Stimulated activated naive CD8-positive, alpha-beta T cell treated with anti-CD3 and anti-CD28 coated beads, Interleukin-15, amount 100 ng/mL, for 72 hours (primary cell): ENCODE data around the gene C1orf56.

Source experiments
- ATAC-seq: fragments of 150-1000 bp; cut with Tn5 transposase; 2 replicates; pipeline ENCODE4 v1.10.0; 2021; ENCODE audit warnings: mild to moderate bottlenecking, moderate library complexity
- DNase-seq, 2 donors: peaks; one replicate each; pipeline ENCODE4 v3.0.0; 2021 to 2022
- H3K27ac Mint-ChIP-seq, 2 donors: one replicate each; pipeline ENCODE4 v1.8.0; 2022; ENCODE audit warnings: mild to moderate bottlenecking in 2 of 2, mixed read lengths in 2 of 2, moderate library complexity in 2 of 2
- H3K27me3 Mint-ChIP-seq: one replicate; pipeline ENCODE4 v1.8.0; 2022; ENCODE audit warnings: mixed read lengths
- H3K4me1 Mint-ChIP-seq: one replicate; pipeline ENCODE4 v1.8.0; 2022; ENCODE audit warnings: mild to moderate bottlenecking, mixed read lengths
- H3K4me3 Mint-ChIP-seq, 2 donors: one replicate each; pipeline ENCODE4 v1.8.0; 2022; ENCODE audit warnings: mild to moderate bottlenecking in 2 of 2, mixed read lengths in 2 of 2, moderate library complexity in 1 of 2
- H3K9me3 Mint-ChIP-seq, 2 donors: one replicate each; pipeline ENCODE4 v1.8.0; 2022; ENCODE audit warnings: mixed read lengths in 2 of 2

The C1orf56 gene

DNA sequence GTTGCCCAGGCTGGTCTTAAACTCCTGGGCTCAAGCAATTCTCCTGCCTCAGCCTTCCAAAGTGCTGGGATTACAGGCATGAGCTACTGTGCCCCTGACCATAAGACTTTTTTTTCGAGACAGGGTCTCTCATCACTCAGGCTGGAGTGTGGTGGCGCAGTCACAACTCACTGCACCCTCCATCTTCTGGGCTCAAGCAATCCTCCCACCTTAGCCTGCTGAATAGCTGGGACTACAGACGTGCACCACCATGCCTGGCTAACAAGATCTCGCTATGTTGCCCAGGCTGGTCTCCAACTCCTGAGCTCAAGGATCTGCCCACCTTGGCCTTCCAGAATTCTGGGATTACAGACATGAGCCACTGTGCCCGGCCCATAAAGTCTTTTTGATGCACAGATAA is 1.9 kb downstream of the C1orf56 start:
- ATAC-seq (no peak), DNase-seq (no peak)
- no peaks in the 10 kb centered on the region for H3K9me3 Mint-ChIP-seq
- no peak overlapping the region for H3K27ac Mint-ChIP-seq
- H3K4me3 Mint-ChIP-seq: peak overlapping the region in 1 of 2 donors; percentile 48
- H3K4me1 Mint-ChIP-seq: peaks cover 56% of the 10 kb centered on the region
- no peaks in the 10 kb centered on the region for H3K27me3 Mint-ChIP-seq

DNA sequence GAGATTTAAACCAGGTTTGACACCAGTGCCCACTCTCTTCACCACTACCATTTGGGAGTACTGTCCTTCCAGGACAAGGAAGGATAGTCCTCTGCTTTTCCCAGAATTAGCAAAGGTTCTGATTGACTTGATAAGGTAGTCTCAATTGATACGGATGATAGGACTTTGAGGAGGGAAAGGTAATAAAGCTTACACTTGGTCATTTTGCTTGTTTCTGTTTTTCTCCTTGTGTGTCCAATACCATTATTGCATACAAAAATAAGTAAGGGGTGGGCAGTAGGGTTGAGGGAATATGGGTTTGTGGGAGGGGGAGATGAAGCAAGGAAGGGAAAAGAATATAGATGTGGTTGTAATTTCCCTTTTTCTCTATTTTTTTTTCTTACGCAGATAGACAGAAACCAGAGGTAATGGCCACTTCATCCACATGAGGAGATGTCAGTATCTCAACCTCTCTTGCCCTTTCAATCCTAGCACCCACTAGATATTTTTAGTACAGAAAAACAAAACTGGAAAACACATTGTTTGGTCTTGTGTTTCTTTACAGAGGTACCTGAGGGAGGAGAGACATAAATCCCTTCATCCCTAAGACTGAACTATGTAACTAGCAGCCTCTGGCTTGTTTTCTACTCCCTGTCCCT is 2.6 kb downstream of the C1orf56 start:
- H3K27me3 Mint-ChIP-seq: no peaks in the 10 kb centered on the region
- no peak overlapping the region for H3K27ac Mint-ChIP-seq
- DNase-seq (no peak), ATAC-seq (no peak)
- peaks cover 63% of the 10 kb centered on the region for H3K4me1 Mint-ChIP-seq
- H3K4me3 Mint-ChIP-seq: no peak overlapping the region
- H3K9me3 Mint-ChIP-seq: no peaks in the 10 kb centered on the region

DNA sequence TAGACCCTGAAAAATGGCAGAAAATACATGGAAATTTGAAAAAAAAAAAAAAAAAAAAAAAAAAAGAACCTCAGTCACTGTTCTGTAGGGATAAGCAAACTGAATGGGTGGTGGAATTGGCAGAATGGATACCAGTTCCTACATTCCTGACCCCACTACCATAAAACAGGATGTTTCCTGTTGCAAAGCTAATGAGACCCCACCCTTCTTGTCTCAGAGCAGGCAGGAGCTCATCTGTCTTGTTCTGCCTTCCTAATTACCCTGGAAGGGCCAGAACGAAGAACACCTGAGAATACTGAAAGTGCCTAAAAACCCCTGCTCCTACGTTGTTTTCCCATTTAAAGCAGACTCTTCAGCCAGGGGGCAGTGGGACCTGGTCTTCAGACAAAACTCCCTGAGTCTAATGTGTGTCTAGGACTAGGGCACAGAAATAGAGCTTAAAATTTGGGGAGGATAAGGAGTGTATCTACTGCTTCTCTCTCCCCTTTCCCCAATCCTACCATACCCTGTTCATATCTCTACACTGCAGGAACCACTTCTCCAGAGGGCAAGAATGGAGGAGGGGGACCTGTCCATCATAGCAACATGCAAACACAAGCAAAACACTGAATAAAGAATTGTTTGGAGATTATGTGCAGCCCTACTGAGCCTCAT is 3.9 kb downstream of the C1orf56 start:
- no peaks in the 10 kb centered on the region for H3K9me3 Mint-ChIP-seq
- DNase-seq: no peak
- H3K4me1 Mint-ChIP-seq: peaks cover 69% of the 10 kb centered on the region
- no peaks in the 10 kb centered on the region for H3K27me3 Mint-ChIP-seq
- H3K4me3 Mint-ChIP-seq: no peak overlapping the region
- ATAC-seq: no peak
- no peak overlapping the region for H3K27ac Mint-ChIP-seq

DNA sequence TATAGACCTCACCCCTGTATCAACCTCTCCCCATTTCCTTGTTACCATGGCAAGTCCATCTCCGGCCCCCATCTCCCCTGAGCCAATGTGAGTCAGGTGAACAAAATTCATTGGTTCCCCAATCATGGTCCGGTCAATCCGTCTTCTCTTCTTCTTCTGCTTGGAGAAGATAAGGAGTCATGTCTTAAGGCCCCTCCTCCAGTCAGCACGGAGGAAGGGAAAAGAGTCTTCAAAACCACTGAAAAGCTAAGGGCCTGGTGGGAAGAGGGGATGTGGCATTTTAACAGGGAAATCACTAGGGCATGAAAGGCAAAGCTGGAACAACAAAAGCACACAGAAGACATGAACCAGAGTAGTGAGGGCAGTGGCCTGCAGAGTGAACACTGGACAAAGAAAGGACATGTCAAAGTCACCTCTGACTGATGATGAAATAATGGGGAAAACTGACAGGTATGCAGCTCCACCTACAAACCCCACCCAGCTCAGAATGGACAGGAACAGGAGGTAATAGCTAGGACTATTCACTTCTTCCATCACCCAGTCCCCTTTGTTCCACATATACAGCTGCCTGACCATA is 7.5 kb downstream of the C1orf56 start:
- H3K4me3 Mint-ChIP-seq: peak overlapping the region; percentile 93 to 95
- no peak for ATAC-seq

DNA sequence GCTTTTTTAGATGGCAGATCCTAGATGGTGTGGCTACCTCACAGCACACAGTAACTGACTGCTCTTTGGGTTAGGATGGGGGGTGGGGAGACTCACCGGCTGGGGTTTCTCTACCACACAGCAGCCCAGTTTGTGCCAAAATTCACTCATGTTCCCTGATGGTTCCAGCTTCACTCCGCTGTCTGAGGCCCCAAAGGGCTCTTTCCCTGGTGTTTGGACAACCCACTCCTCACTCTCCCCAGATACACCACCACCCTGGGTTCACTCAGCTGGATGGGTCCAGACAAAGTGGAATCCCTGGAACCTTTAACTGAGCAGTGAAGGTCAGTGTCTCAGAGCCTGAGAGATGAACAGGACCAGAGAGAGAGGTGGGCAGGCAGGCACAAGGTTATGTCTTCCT is 8.0 kb downstream of the C1orf56 start:
- peaks cover 64% of the 10 kb centered on the region for H3K4me1 Mint-ChIP-seq

More for the DNA sequence above, 7.5 kb downstream of the C1orf56 start:
- H3K4me1 Mint-ChIP-seq: peaks cover 65% of the 10 kb centered on the region
- H3K27ac Mint-ChIP-seq: peak overlapping the region; percentile 67 to 89
- no peak for DNase-seq
- H3K27me3 Mint-ChIP-seq: no peaks in the 10 kb centered on the region
- no peaks in the 10 kb centered on the region for H3K9me3 Mint-ChIP-seq

DNA sequence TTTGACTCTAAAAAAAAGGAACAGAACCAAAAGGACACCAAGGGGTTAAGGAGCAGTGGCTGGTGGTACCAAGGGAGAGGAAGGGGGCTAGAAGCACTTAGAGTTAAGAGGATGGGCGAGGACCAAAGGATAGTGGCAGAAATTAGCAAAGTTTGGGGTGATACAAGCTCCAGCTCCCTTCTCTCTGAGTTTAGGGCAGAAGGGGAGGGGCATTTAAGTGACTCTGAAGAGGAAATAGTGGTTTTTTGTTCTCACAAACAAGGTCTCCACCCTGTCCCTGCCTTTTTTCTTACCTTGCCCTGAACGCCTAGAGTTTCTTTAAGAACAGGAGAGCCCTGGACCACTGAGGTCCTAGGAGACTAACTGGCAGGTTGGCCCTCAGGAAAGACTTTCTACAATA is 8.6 kb downstream of the C1orf56 start:
- H3K9me3 Mint-ChIP-seq: no peaks in the 10 kb centered on the region
- ATAC-seq: no peak
- H3K4me1 Mint-ChIP-seq: peaks cover 68% of the 10 kb centered on the region
- peak overlapping the region; percentile 57 to 94 for H3K27ac Mint-ChIP-seq
- no peak for DNase-seq
- H3K27me3 Mint-ChIP-seq: no peaks in the 10 kb centered on the region
- peak overlapping the region; percentile 93 to 95 for H3K4me3 Mint-ChIP-seq

More for the DNA sequence above, 8.0 kb downstream of the C1orf56 start:
- DNase-seq: no peak
- Mint-ChIP-seq H3K4me3 (peak overlapping the region; percentile 93 to 95), H3K9me3 (no peaks in the 10 kb centered on the region), H3K27ac (peak overlapping the region; percentile 57 to 94), H3K27me3 (no peaks in the 10 kb centered on the region)
- no peak for ATAC-seq

DNA sequence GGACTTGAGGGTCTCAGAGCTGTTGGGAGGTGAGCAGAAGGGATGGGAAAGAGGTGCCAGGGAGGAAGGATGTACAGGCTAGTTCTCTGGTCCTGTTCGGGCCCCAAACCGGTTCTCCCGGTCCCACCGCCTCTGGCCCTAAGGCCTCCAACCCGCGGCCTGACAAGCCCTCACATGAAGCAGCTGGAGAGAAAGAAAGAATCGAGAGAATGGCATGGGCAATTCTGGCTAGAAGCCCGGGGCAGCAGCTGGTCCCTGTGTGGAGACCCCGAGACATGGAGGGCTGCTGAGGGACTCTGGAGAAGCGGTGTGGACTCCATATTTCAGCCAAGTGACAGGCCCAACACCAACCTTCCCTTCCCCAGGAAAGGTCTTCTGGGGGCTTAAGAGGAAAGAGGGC is 11.1 kb downstream of the C1orf56 start:
- ATAC-seq (no peak), DNase-seq (peak; percentile 31 to 48)
- Mint-ChIP-seq H3K27ac (peak overlapping the region; percentile 94 to 98), H3K4me3 (peak overlapping the region; percentile 93 to 95), H3K9me3 (no peaks in the 10 kb centered on the region), H3K27me3 (no peaks in the 10 kb centered on the region), H3K4me1 (peaks cover 75% of the 10 kb centered on the region)

DNA sequence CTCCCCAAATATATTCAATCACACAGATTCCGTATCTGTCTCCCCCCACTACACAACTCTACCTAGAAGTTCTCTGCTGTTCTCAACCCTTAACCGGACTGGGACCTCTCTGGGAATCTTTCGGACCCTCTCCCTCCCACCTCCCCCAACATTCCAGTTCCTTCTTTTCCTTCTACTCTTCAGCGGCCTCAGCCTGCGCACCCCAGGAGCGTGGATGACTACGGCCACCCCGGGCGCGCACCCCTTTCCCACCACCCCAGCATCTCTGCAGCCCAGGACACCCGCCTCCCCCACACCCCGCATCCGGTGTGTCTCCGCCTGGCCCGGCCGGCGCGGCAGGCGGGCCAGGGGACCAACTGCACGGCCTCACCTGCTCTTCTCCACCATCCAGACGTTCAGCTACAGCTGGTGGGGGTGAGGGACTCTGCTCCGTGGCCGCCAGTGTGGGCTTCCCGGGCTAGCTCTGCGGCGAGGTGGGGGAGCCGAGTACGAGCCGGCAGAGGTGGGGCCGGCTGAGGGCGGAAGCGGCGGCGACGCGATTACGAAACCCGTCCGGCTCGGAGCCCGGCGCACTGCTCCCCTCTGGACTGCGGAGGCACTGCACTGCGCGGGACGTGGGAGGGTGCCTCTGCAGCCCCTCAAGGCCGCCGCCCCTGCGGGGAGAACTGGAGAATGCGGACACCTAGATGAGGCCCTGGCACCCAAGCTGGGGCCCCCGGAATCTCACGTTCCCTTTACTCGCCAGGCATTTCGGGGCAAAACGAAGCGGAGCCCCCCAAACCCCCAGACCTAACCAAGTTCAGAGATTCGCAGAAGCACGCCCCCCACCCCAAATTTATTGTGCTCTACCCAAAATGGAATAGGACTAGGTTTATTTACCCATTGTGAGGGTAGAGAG is 11.8 kb downstream of the C1orf56 start, which contains the start of gene CDC42SE1:
TSS of gene CDC42SE1 (minus strand) at position 514 of the 898 bp plus-strand sequence. CDS start 3,892 bp downstream, outside the sequence.
- Mint-ChIP-seq H3K4me1 (peaks cover 79% of the 10 kb centered on the region), H3K27me3 (no peaks in the 10 kb centered on the region), H3K27ac (peak within 1 kb of the TSS; percentile 94 to 98), H3K4me3 (peak within 1 kb of the TSS; percentile 93 to 95), H3K9me3 (no peaks in the 10 kb centered on the region)
- DNase-seq (peak; percentile 89 to 92), ATAC-seq (peak; percentile 85)

DNA sequence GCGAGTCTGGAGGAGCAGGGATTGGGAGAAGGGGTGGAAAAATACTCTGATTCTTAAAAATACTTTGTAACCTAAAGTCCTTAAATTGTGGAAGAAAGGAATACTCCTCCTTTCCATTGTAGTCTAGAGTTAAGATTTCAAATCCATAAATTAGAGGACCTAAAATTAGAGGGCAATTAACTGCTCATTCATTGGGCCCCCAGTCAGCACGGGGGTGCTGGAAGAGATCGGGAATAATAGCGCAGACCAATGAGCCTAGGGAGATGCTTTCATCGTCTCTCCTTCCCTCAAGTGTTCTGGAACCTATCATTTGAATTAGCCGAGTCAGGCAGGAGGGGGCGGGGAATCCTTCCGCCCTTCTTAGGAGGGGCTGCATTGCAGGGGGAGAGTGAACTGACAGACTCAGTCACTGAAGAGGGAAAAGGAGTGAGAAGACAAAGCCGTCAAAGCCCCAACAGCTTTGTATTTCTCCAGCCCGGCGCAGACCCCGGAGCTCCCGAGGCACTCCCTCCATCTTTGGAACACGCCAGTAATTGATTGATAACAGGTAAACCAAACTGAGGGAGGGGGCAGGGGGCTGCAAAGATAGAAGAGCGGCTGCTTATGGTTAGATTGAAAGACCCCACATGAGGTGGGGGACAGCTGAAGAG is 12.6 kb downstream of the C1orf56 start, which contains the start of gene MLLT11:
TSS of gene MLLT11 (plus strand) at position 391 of the 650 bp plus-strand sequence. CDS start 6,828 bp downstream, outside the sequence.
- DNase-seq (peak; percentile 17 to 30), ATAC-seq (no peak)
- Mint-ChIP-seq H3K27me3 (no peaks in the 10 kb centered on the region), H3K9me3 (no peaks in the 10 kb centered on the region), H3K27ac (peak within 1 kb of the TSS; percentile 94 to 98), H3K4me1 (peaks cover 75% of the 10 kb centered on the region), H3K4me3 (peak within 1 kb of the TSS; percentile 93 to 95)

DNA sequence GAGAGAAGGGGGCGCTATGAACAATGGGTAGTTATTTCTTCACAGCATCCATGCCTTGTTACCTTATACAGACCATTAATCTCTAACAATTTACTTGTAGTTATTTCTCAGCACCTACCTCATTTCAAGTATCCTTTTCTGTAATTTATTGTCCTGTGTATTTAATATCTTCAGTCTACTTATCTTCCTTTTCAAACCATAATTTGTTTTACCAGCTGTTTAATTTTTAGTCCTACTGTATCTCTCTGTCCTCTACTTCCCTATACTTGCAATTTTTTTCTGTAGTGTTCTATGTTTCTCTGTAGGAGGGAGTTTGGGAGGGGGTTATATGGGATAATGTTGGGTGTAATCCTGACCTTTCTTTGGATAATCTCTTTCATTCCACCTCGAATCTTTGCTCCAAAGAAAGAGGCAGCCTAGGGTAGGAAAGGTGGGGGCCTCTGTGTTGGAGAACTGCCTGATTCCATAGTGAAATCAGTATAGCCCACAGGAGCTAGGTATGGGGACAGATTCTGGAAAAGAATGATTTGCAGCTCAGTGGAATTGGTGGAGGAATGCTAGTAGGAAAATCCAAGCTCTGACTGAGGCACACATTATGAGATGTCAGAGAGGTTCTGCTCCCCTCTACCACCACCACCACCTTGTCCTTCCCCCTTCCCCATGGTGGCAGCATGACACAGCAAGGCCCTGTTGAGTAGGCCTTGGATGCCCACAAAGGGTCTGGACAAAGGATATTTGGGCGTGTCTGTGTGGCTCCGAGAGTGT is 13.3 kb downstream of the C1orf56 start:
- Mint-ChIP-seq H3K9me3 (no peaks in the 10 kb centered on the region), H3K4me3 (peak overlapping the region; percentile 93 to 95), H3K27ac (peak overlapping the region; percentile 94 to 98), H3K4me1 (peaks cover 68% of the 10 kb centered on the region), H3K27me3 (no peaks in the 10 kb centered on the region)
- DNase-seq (no peak), ATAC-seq (no peak)

DNA sequence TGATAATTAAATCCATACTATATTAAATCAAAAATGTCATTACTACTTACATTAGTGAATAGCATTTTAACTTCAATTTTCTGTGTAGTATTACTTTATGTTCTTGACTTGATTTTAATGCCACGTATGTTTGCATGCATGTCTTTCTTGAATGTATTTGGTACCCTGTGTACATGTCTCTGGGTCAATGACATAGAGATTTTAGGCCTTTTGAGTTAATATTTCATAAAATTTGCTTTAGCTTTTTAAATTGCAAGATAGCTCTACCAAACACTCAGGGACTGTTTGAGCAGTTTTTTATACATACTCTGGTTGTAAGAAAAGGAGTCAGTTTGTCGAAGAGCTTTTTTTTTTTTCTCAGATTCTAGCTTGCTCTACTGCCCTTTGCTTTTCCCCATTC is 14.2 kb downstream of the C1orf56 start:
- H3K27me3 Mint-ChIP-seq: no peaks in the 10 kb centered on the region
- no peak overlapping the region for H3K27ac Mint-ChIP-seq

DNA sequence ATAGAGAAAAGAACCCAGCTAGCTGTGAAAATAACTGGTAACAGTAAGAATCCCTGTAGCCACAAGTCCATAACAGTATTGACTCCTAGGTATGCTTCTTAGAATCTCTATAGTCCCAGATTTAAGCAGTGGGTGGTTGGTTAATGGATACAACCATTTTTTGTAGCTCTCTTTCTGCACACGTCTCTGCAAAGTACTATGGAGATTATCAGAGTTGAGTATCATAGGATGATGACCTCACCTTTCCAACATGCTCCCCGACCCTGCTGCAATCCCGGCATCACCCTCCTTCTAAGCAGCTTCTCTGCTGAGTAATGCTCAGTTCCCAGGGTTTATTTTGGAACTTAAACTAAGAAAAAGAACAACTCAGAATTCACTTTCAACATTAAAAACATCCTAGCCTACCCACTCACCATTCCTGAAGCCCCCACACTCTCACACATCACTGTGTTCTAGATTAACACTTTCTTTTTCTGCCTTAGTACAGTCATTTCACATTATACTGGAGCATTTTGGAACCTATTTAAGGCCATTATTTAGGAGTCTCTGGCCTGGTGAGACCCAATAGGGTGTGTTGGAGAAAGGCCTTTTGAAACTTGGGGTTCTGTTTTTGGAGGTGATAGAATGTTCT is 15.3 kb downstream of the C1orf56 start:
- H3K27ac Mint-ChIP-seq: no peak overlapping the region
- peaks cover 48% of the 10 kb centered on the region for H3K4me1 Mint-ChIP-seq
- DNase-seq: no peak

More for the DNA sequence above, 14.2 kb downstream of the C1orf56 start:
- DNase-seq: no peak
- Mint-ChIP-seq H3K4me3 (peak overlapping the region in 1 of 2 donors; percentile 95), H3K4me1 (peaks cover 60% of the 10 kb centered on the region), H3K9me3 (no peaks in the 10 kb centered on the region)
- no peak for ATAC-seq

DNA sequence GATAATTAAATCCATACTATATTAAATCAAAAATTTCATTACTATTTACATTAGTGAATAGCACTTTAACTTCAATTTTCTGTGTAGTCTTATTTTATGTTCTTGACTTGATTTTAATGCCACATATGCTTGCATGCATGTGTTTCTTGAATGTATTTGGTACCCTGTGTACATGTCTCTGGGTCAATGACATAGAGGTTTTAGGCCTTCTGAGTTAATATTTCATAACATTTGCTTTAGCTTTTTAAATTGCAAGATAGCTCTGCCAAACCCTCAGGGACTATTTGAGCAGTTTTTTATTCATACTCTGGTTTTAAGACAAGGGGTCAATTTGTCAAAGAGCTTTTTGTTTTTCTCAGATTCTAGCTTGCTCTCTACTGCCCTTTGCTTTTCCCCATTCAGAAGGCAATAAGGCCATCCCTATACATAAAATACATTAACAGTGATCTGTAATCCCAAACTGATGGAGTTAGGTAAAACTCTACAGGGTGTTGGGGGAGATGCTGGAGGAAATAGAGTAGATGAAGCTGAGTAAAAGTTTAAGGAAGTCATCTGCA is 17.6 kb downstream of the C1orf56 start:
- H3K27me3 Mint-ChIP-seq: no peaks in the 10 kb centered on the region
- ATAC-seq: no peak
- H3K4me1 Mint-ChIP-seq: peaks cover 55% of the 10 kb centered on the region
- DNase-seq: no peak
- no peaks in the 10 kb centered on the region for H3K9me3 Mint-ChIP-seq
- H3K27ac Mint-ChIP-seq: no peak overlapping the region
- H3K4me3 Mint-ChIP-seq: no peak overlapping the region

More for the DNA sequence above, 15.3 kb downstream of the C1orf56 start:
- Mint-ChIP-seq H3K27me3 (no peaks in the 10 kb centered on the region), H3K4me3 (peak overlapping the region in 1 of 2 donors; percentile 10), H3K9me3 (no peaks in the 10 kb centered on the region)
- ATAC-seq: no peak
